ENCODE results near the gene NIPSNAP2. TPM values are rescaled to one million over a fixed set of nuclear protein-coding genes. Genes with fewer than 3 reads are reported as not detected.
A peak's percentile ranks its signal among the peaks of the same experiment; 100 is the strongest.
"Not testable (repeated sequence)": the region's sequence is repeated elsewhere in the genome, so short reads cannot be mapped to it uniquely, and the experiment has no call there.

The NIPSNAP2 gene
- total RNA-seq, 4 donors from 2014 or later: 54.4 to 61.0 (median 59.0) TPM

- Histone ChIP-seq H3K36me3 (peaks cover 0 to 80% (median 18%) of the 10 kb centered on the region in 3 donors), H3K27me3 (no peaks in the 10 kb centered on the region), H3K4me3 (no peak overlapping the region), H3K4me1 (no peaks in the 10 kb centered on the region), H3K27ac (no peak overlapping the region), H3K9me3 (no peaks in the 10 kb centered on the region)
- TF ChIP-seq CTCF (IDR thresholded peaks at IDR 0.05) (no peak), EP300 (IDR thresholded peaks at IDR 0.05) (no peak), POLR2A (IDR thresholded peaks at IDR 0.05) (no peak)
- DNase-seq (ENCODE audit: low spot score in 2 of 2): no peak
- 87 to 88% methylated on average over 8 of the region's 8 CpGs for WGBS, 2 donors
Measured at GRCh38 chr7:55996856-55997500, 32.6 kb downstream of the NIPSNAP2 start.

GRCh38 chr7:56003749-56004148 is 39.4 kb downstream of the NIPSNAP2 start:
- Histone ChIP-seq H3K36me3 (peaks cover 0 to 12% (median 0%) of the 10 kb centered on the region in 3 donors), H3K4me1 (peaks cover 0 to 11% (median 0%) of the 10 kb centered on the region in 4 donors), H3K27me3 (no peaks in the 10 kb centered on the region), H3K27ac (no peak overlapping the region), H3K4me3 (no peak overlapping the region), H3K9me3 (no peaks in the 10 kb centered on the region)
- 76 to 77% methylated on average over 4 of the region's 4 CpGs for WGBS, 2 donors
- DNase-seq (ENCODE audit: low spot score in 2 of 2): no peak
- TF ChIP-seq POLR2A (IDR thresholded peaks at IDR 0.05) (no peak), EP300 (IDR thresholded peaks at IDR 0.05) (no peak), CTCF (IDR thresholded peaks at IDR 0.05) (no peak)

- no peak for DNase-seq (ENCODE audit: low spot score in 2 of 2)
- H3K9me3 ChIP-seq: no peaks in the 10 kb centered on the region
- peaks cover 0 to 32% (median 0%) of the 10 kb centered on the region in 4 donors for H3K4me1 ChIP-seq
- H3K4me3 ChIP-seq: no peak overlapping the region
- peak overlapping the region; percentile 28 to 86 (median 60) for H3K27ac ChIP-seq
- WGBS, 2 donors: 67 to 72% methylated on average over 4 of the region's 4 CpGs
- no peaks in the 10 kb centered on the region for H3K27me3 ChIP-seq
- H3K36me3 ChIP-seq: peaks cover 0 to 14% (median 0%) of the 10 kb centered on the region in 3 donors
- TF ChIP-seq EP300 (IDR thresholded peaks at IDR 0.05) (no peak), CTCF (IDR thresholded peaks at IDR 0.05) (no peak), POLR2A (IDR thresholded peaks at IDR 0.05) (no peak)
Measured at GRCh38 chr7:56007167-56007652, 42.8 kb downstream of the NIPSNAP2 start.

- no peaks in the 10 kb centered on the region for H3K9me3 ChIP-seq
- H3K4me3 ChIP-seq: no peak overlapping the region
- 37 to 55% methylated on average over 9 of the region's 9 CpGs for WGBS, 2 donors
- TF ChIP-seq EP300 (IDR thresholded peaks at IDR 0.05) (peak in 1 of 2 donors; percentile 35), POLR2A (IDR thresholded peaks at IDR 0.05) (no peak)
- peaks cover 0 to 21% (median 0%) of the 10 kb centered on the region in 3 donors for H3K36me3 ChIP-seq
- H3K4me1 ChIP-seq: peaks cover 0 to 32% (median 0%) of the 10 kb centered on the region in 4 donors
- no peaks in the 10 kb centered on the region for H3K27me3 ChIP-seq
- peak overlapping the region; percentile 28 to 86 (median 60) for H3K27ac ChIP-seq
- no peak for DNase-seq (ENCODE audit: low spot score in 2 of 2)
Measured at GRCh38 chr7:56007891-56008290, 43.5 kb downstream of the NIPSNAP2 start.

GRCh38 chr7:56009695-56010094 is 45.3 kb downstream of the NIPSNAP2 start:
- Histone ChIP-seq H3K4me1 (peaks cover 0 to 32% (median 0%) of the 10 kb centered on the region in 4 donors), H3K36me3 (peaks cover 0 to 39% (median 0%) of the 10 kb centered on the region in 3 donors), H3K27ac (peak overlapping the region; percentile 15 to 86 (median 61)), H3K9me3 (no peaks in the 10 kb centered on the region), H3K4me3 (no peak overlapping the region), H3K27me3 (no peaks in the 10 kb centered on the region)
- no peak for DNase-seq (ENCODE audit: low spot score in 2 of 2)
- 31 to 41% methylated on average over 7 of the region's 7 CpGs for WGBS, 2 donors
- TF ChIP-seq POLR2A (IDR thresholded peaks at IDR 0.05) (no peak), CTCF (IDR thresholded peaks at IDR 0.05) (no peak), EP300 (IDR thresholded peaks at IDR 0.05) (peak in 1 of 2 donors; percentile 67)

- not testable (repeated sequence) for DNase-seq (ENCODE audit: low spot score in 2 of 2)
- WGBS, 2 donors: 91% methylated on average over 3 of the region's 3 CpGs
Measured at GRCh38 chr7:56017015-56017414, 52.6 kb downstream of the NIPSNAP2 start.

More at GRCh38 chr7:56017015-56017414, 52.6 kb downstream of the NIPSNAP2 start:
- H3K4me3 ChIP-seq, H3K27me3 ChIP-seq, H3K9me3 ChIP-seq, H3K27ac ChIP-seq, H3K4me1 ChIP-seq: not testable (repeated sequence)
- H3K36me3 ChIP-seq: peaks cover 0 to 88% (median 0%) of the 10 kb centered on the region in 3 donors

Measured in tibial nerve (tissue), 4 donors.